K562 (cell line): ENCODE measurements around the gene CATSPER3. TPM values are rescaled to one million over a fixed set of nuclear protein-coding genes. Genes with fewer than 3 reads are reported as not detected.

Experiments used
- ATAC-seq: fragments of 200-7000 bp; cut with Tn5 transposase; 3 replicates; pipeline ENCODE4 v1.9.1; 2020; ENCODE audit warnings: moderate library complexity
- BruUV-seq: library from RNA; stranded (reverse); fragments of 400-500 nt; replicated peaks from 2 replicates; lab custom pipeline; 2021; lab: Mats Ljungman, UMichigan
- CTCF ChIA-PET: fragments of 300-600 bp; formaldehyde crosslinking; extraction: SDS; loops from one replicate; lab custom pipeline; 2021; ENCODE audit warnings: low intra/inter-chr PET ratio; lab: Yijun Ruan, JAX
- POLR2A ChIA-PET: fragments of 300-600, 350-650 bp; sonication (Branson Sonifier 250); formaldehyde crosslinking; extraction: SDS; loops from one replicate; lab custom pipeline; 2021; ENCODE audit warnings: antibody characterized with exemption, inconsistent platforms; lab: Yijun Ruan, JAX
- DNase-seq, 4 experiments: peaks; one replicate each; pipeline versions ENCODE4 v3.0.0 to v3.0.0-alpha.2; 2011 to 2018; ENCODE audit warnings: low spot score in 3 of 4, mixed read lengths in 3 of 4; ENCODE audit errors: extremely low read depth in 1 of 4
- FAIRE-seq: peaks from 2 replicates; lab custom pipeline; 2011; peaks lifted over from hg19 to GRCh38; lab: Jason Lieb, UNC
- H2AFZ ChIP-seq: 2 replicates; pipeline ENCODE4 v1.6.0; 2011; ENCODE audit warnings: low read depth, low read length, control low read depth, inconsistent platforms
- H3K27ac ChIP-seq: fragments of 200-600 bp; 3 replicates; pipeline ENCODE4 v1.8.0; 2011; ENCODE audit warnings: low read depth, mild to moderate bottlenecking, control low read depth, inconsistent platforms, low read length, moderate library complexity, mixed read lengths; ENCODE audit errors: extremely low read depth
- H3K27me3 ChIP-seq, 2 experiments: fragments of 300-600 bp in 1 of 2; 2 replicates in 1 of 2; 3 replicates in 1 of 2; pipeline versions ENCODE4 v1.6.0 to v1.8.0; 2011; ENCODE audit warnings: inconsistent platforms in 2 of 2, low read length in 2 of 2, mild to moderate bottlenecking in 1 of 2, mixed read lengths in 1 of 2, moderate library complexity in 1 of 2; ENCODE audit not compliant: control insufficient read depth in 2 of 2, insufficient read depth in 2 of 2
- H3K36me3 ChIP-seq: fragments of 300-600 bp; 3 replicates; pipeline ENCODE4 v1.8.0; 2011; ENCODE audit warnings: mild to moderate bottlenecking, low read length, inconsistent platforms; ENCODE audit not compliant: control insufficient read depth, insufficient read depth
- H3K4me1 ChIP-seq, 2 experiments: fragments of 200-600 bp in 1 of 2; replicated peaks in 1 of 2; 2 replicates in 1 of 2; 3 replicates in 1 of 2; pipeline versions ENCODE4 v1.5.1 to v1.8.0; 2011; ENCODE audit warnings: inconsistent platforms in 2 of 2, low read length in 2 of 2, mild to moderate bottlenecking in 1 of 2, mixed read lengths in 1 of 2, moderate library complexity in 1 of 2; ENCODE audit not compliant: control insufficient read depth in 2 of 2, insufficient read depth in 2 of 2
- H3K4me2 ChIP-seq: 2 replicates; pipeline ENCODE4 v1.6.1; 2011; ENCODE audit warnings: low read length, control low read depth, inconsistent platforms, mixed read lengths; ENCODE audit not compliant: insufficient read depth
- H3K4me3 ChIP-seq: fragments of 200-600 bp; sonication (generic), shearing (Covaris generic); 2 replicates; pipeline ENCODE4 v1.5.1; 2016; ENCODE audit warnings: control low read depth, inconsistent platforms
- H3K79me2 ChIP-seq: fragments of 200-600 bp; 3 replicates; pipeline ENCODE4 v1.8.0; 2011; ENCODE audit warnings: low read length, inconsistent platforms; ENCODE audit not compliant: control insufficient read depth, insufficient read depth
- H3K9ac ChIP-seq, 2 experiments: 2 replicates each; pipeline versions ENCODE4 v1.6.0 to v1.6.1; 2011; ENCODE audit warnings: low read depth in 2 of 2, low read length in 2 of 2, control low read depth in 1 of 2, inconsistent platforms in 1 of 2, mild to moderate bottlenecking in 1 of 2, mixed read lengths in 1 of 2; ENCODE audit not compliant: insufficient read depth in 1 of 2
- H3K9me1 ChIP-seq: one replicate; pipeline ENCODE4 v1.6.0; 2011; ENCODE audit warnings: inconsistent platforms, mild to moderate bottlenecking, low read length, moderate library complexity; ENCODE audit not compliant: control insufficient read depth, insufficient read depth
- H3K9me3 ChIP-seq: replicated peaks from 2 replicates; pipeline ENCODE4 v1.5.1; 2011; ENCODE audit warnings: low read depth, low read length, inconsistent platforms; ENCODE audit not compliant: control insufficient read depth, insufficient read depth
- H4K20me1 ChIP-seq: replicated peaks from 2 replicates; pipeline ENCODE4 v1.6.1; 2011; ENCODE audit warnings: low read length, inconsistent platforms, mixed read lengths; ENCODE audit not compliant: control insufficient read depth, insufficient read depth
- CCAR2 ChIP-seq: fragments of 200-400 bp; formaldehyde crosslinking; IDR thresholded peaks from 2 replicates; pipeline ENCODE4 v1.6.1; 2017; ENCODE audit warnings: mild to moderate bottlenecking, low read depth, low read length
- PBX2 ChIP-seq, 2 experiments: IDR thresholded peaks in 1 of 2; conservative IDR thresholded peaks in 1 of 2; 2 replicates each; pipeline ENCODE4 v1.6.1; 2016; ENCODE audit warnings: low read depth in 2 of 2, mild to moderate bottlenecking in 1 of 2, missing compliant biosample characterization in 1 of 2, missing genetic modification characterization in 1 of 2, moderate library complexity in 1 of 2
- PKNOX1 ChIP-seq: fragments of 450-650 bp; IDR thresholded peaks from 2 replicates; pipeline ENCODE4 v1.6.1; 2016
- PML ChIP-seq: IDR thresholded peaks from 2 replicates; pipeline ENCODE4 v1.6.1; 2012; ENCODE audit warnings: low read length, inconsistent platforms
- ZNF217 ChIP-seq: sonication (generic); formaldehyde crosslinking; IDR thresholded peaks from 2 replicates; pipeline ENCODE4 v1.8.0; 2022; ENCODE audit warnings: mild to moderate bottlenecking, missing genetic modification reagents
- WGBS: fragments of 100-300 bp; shearing (Covaris generic); methylation state at CpG from one replicate; pipeline ENCODE4 v1.1.6; 2016; ENCODE audit warnings: low coverage, mixed read lengths; ENCODE audit not compliant: insufficient coverage; ENCODE audit errors: missing lambda C conversion rate; 5-methylcytosine and 5-hydroxymethylcytosine counted together
- in situ Hi-C: fragments of 300-500 bp; cut with MboI; formaldehyde crosslinking; loops from 4 replicates; pipeline ENCODE4 v1.15.0; 2018; ENCODE audit warnings: inconsistent platforms, mixed read lengths
- intact Hi-C: fragments of 100-400 bp; cut with micrococcal nuclease; formaldehyde crosslinking; loops from 2 replicates; pipeline ENCODE4 v1.14.2; 2022
- polyA plus RNA-seq, 8 experiments: library from polyadenylated mRNA; depleted of rRNA in 4 of 8; stranded (reverse) in 5 of 8; unstranded in 3 of 8; fragments of >200 nt; fragmentation: Nextera tagmentation in 2 of 8; fragmentation: Illumina TruSeq in 1 of 8; extraction: Ambion mirVana in 2 of 8; extraction: Trizol in 1 of 8; gene quantifications; 2 replicates each; pipeline versions ENCODE4 v1.2.1 to v1.2.3, GENCODE V29; 2011 to 2014; ENCODE audit warnings: inconsistent platforms in 1 of 8, missing spikeins in 1 of 8
- total RNA-seq, 7 experiments: library from RNA; depleted of rRNA in 6 of 7; stranded (reverse); fragments of >200 nt in 6 of 7; fragmentation: Illumina TruSeq in 2 of 7; extraction: Trizol in 2 of 7; gene quantifications; 2 replicates each; pipeline versions ENCODE4 v1.2.1 to v1.2.3, GENCODE V29; 2011 to 2021; ENCODE audit warnings: low replicate concordance in 1 of 7
- TF ChIP-seq, protein P1 (sequence below): fragments of 450-650 bp; IDR thresholded peaks from 2 replicates; pipeline ENCODE4 v1.6.1; 2016; ENCODE audit warnings: mild to moderate bottlenecking

The CATSPER3 gene
- total and polyA plus RNA-seq, 9 of the 15 experiments (the other 6 are each of a cell fraction or from before 2014, with no cell fraction given) = 0.14 to 1.5 (median 0.49) TPM

DNA sequence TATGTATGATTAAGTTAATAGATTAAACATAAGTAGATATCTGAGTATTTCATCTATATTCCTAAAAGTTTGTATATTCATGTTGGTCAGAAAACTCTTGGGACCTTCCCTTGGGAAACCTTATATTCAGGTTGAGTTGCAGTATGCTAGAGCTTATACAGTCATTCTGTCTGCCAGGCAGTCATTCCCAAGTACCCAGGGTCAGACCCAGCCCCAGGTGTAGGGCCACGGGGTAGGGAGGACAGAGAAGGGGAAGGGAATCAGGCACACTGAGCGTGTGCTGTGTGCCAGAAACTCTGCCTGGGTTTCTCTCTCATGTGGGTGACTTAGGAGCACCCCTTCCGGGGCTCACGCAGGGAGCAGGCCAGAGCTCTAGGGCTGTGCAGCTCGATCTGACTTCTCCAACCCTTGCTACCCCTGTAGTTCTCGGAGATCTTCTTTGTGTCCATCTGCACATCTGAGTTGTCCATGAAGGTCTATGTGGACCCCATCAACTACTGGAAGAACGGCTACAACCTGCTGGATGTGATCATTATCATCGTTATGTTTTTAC lies 28.2 kb downstream of the CATSPER3 start:
- no peaks in the 10 kb centered on the region for H3K4me1 ChIP-seq
- in situ Hi-C loops = no loop called here
- TF ChIP-seq PBX2 (CRISPR knock-in tag; IDR thresholded peaks at IDR 0.05; ENCODE audit: low read depth) (no peak), PBX2 (tag; conservative IDR thresholded peaks at IDR 0.05; ENCODE audit: low read depth) (no peak), CCAR2 (no peak), PKNOX1 (no peak), PML (no peak), ZNF217 (CRISPR knock-in tag) (no peak)
- TF ChIP-seq, protein P1, sequence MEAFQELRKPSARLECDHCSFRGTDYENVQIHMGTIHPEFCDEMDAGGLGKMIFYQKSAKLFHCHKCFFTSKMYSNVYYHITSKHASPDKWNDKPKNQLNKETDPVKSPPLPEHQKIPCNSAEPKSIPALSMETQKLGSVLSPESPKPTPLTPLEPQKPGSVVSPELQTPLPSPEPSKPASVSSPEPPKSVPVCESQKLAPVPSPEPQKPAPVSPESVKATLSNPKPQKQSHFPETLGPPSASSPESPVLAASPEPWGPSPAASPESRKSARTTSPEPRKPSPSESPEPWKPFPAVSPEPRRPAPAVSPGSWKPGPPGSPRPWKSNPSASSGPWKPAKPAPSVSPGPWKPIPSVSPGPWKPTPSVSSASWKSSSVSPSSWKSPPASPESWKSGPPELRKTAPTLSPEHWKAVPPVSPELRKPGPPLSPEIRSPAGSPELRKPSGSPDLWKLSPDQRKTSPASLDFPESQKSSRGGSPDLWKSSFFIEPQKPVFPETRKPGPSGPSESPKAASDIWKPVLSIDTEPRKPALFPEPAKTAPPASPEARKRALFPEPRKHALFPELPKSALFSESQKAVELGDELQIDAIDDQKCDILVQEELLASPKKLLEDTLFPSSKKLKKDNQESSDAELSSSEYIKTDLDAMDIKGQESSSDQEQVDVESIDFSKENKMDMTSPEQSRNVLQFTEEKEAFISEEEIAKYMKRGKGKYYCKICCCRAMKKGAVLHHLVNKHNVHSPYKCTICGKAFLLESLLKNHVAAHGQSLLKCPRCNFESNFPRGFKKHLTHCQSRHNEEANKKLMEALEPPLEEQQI = no peak
- no peak overlapping the region for H2AFZ ChIP-seq
- H3K79me2 ChIP-seq = no peaks in the 10 kb centered on the region
- no peak overlapping the region for H3K27ac ChIP-seq
- H3K4me2 ChIP-seq = no peak overlapping the region
- CTCF ChIA-PET = no interaction called here
- H3K36me3 ChIP-seq = no peaks in the 10 kb centered on the region
- ATAC-seq (peak; percentile 43), FAIRE-seq (no peak), DNase-seq (peak in 1 of 4 experiments; percentile 5)
- 42% methylated on average over 8 of the region's 8 CpGs for WGBS
- no peaks in the 10 kb centered on the region for H3K9me3 ChIP-seq
- no peak overlapping the region for H3K9ac ChIP-seq
- H3K4me3 ChIP-seq = no peak overlapping the region
- no TSS peak for BruUV-seq
- intact Hi-C loops = no loop called here
- no peaks in the 10 kb centered on the region for H3K9me1 ChIP-seq
- no peaks in the 10 kb centered on the region for H4K20me1 ChIP-seq
- no peaks in the 10 kb centered on the region for H3K27me3 ChIP-seq
- POLR2A ChIA-PET = interaction anchor here (0.6 to 1.4 kb wide), 3 partner anchors 10 to 47 kb away, joined by 3 to 4 read pairs (median 3); no protein-coding TSS in a partner anchor
